Activated CD8-positive, alpha-beta T cell treated with anti-CD3 and anti-CD28 coated beads for 36 hours (primary cell): ENCODE results near the gene GRK3. TPM values are rescaled to one million over a fixed set of nuclear protein-coding genes. Genes with fewer than 3 reads are reported as not detected.

ENCODE experiments used
- ATAC-seq: fragments of 200-7000 bp; cut with Tn5 transposase; one replicate; pipeline ENCODE4 v1.10.0; 2021; ENCODE audit warnings: mild to moderate bottlenecking, moderate library complexity
- CTCF ChIA-PET: fragments of 350-600 bp; sonication (Branson Sonifier 250); formaldehyde crosslinking; loops from one replicate; lab custom pipeline; 2021; ENCODE audit warnings: antibody characterized with exemption; lab: Charles Lee
- POLR2A ChIA-PET: fragments of 350-600 bp; sonication (Branson Sonifier 250); formaldehyde crosslinking; loops from one replicate; lab custom pipeline; 2021; ENCODE audit warnings: antibody characterized with exemption; lab: Charles Lee
- DNase-seq: peaks from one replicate; pipeline ENCODE4 v3.0.0-alpha.2; 2020
- H3K27ac Mint-ChIP-seq: one replicate; pipeline ENCODE4 v1.8.0; 2021; ENCODE audit warnings: mild to moderate bottlenecking, mixed read lengths
- H3K27me3 Mint-ChIP-seq: one replicate; pipeline ENCODE4 v1.8.0; 2021; ENCODE audit warnings: mixed read lengths
- H3K36me3 Mint-ChIP-seq: one replicate; pipeline ENCODE4 v1.8.0; 2021; ENCODE audit warnings: low read depth, mixed read lengths
- H3K4me1 Mint-ChIP-seq: one replicate; pipeline ENCODE4 v1.8.0; 2021; ENCODE audit warnings: low read depth, mixed read lengths
- H3K4me3 Mint-ChIP-seq: one replicate; pipeline ENCODE4 v1.8.0; 2021; ENCODE audit warnings: mild to moderate bottlenecking, moderate library complexity, mixed read lengths
- H3K9me3 Mint-ChIP-seq: one replicate; pipeline ENCODE4 v1.8.0; 2021; ENCODE audit warnings: mixed read lengths
- intact Hi-C: fragments of 100-400 bp; cut with micrococcal nuclease; formaldehyde crosslinking; loops from one replicate; pipeline ENCODE4 v1.10.0; 2022
- total RNA-seq, 2 experiments: library from RNA; stranded (reverse); gene quantifications; one replicate each; pipeline ENCODE4 v1.2.3, GENCODE V29; 2021
- TF ChIP-seq, protein P1 (sequence below): fragments of 200-600 bp; IDR thresholded peaks from one replicate; pipeline ENCODE4 v1.8.0; 2022; ENCODE audit warnings: antibody characterized with exemption, mild to moderate bottlenecking

The GRK3 gene
- total RNA-seq, 2 experiments from 2014 or later: 26.3 to 26.7 TPM

GRCh38 chr22:25669253-25670069 lies 105.0 kb downstream of the GRK3 start:
- H3K27me3 Mint-ChIP-seq: no peaks in the 10 kb centered on the region
- no peaks in the 10 kb centered on the region for H3K9me3 Mint-ChIP-seq
- CTCF ChIA-PET: interaction anchor here (1.5 kb wide), 2 partner anchors 14 to 103 kb away, joined by 3 read pairs; no protein-coding TSS in a partner anchor
- no peak for ATAC-seq
- peaks cover 3% of the 10 kb centered on the region for H3K4me1 Mint-ChIP-seq
- DNase-seq: no peak
- no peak overlapping the region for H3K4me3 Mint-ChIP-seq
- POLR2A ChIA-PET: no interaction called here
- H3K27ac Mint-ChIP-seq: no peak overlapping the region
- H3K36me3 Mint-ChIP-seq: peaks cover 6% of the 10 kb centered on the region
- intact Hi-C loops: no loop called here
- TF ChIP-seq, protein P1, sequence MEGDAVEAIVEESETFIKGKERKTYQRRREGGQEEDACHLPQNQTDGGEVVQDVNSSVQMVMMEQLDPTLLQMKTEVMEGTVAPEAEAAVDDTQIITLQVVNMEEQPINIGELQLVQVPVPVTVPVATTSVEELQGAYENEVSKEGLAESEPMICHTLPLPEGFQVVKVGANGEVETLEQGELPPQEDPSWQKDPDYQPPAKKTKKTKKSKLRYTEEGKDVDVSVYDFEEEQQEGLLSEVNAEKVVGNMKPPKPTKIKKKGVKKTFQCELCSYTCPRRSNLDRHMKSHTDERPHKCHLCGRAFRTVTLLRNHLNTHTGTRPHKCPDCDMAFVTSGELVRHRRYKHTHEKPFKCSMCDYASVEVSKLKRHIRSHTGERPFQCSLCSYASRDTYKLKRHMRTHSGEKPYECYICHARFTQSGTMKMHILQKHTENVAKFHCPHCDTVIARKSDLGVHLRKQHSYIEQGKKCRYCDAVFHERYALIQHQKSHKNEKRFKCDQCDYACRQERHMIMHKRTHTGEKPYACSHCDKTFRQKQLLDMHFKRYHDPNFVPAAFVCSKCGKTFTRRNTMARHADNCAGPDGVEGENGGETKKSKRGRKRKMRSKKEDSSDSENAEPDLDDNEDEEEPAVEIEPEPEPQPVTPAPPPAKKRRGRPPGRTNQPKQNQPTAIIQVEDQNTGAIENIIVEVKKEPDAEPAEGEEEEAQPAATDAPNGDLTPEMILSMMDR: no peak

- intact Hi-C loops: no loop called here
- no peak for ATAC-seq
- Mint-ChIP-seq H3K4me3 (no peak overlapping the region), H3K4me1 (peaks cover 3% of the 10 kb centered on the region), H3K9me3 (no peaks in the 10 kb centered on the region), H3K36me3 (peaks cover 6% of the 10 kb centered on the region), H3K27ac (no peak overlapping the region), H3K27me3 (no peaks in the 10 kb centered on the region)
- ChIA-PET CTCF (interaction anchor here (0.6 to 1.5 kb wide), 3 partner anchors 15 to 102 kb away, joined by 3 read pairs; no protein-coding TSS in a partner anchor), POLR2A (interaction anchor here (0.7 kb wide), 1 partner anchor 94 kb away, joined by 3 read pairs; no protein-coding TSS in a partner anchor)
- TF ChIP-seq, protein P1: no peak
- no peak for DNase-seq
Observed at GRCh38 chr22:25670070-25670461, 105.6 kb downstream of the GRK3 start.

DNA sequence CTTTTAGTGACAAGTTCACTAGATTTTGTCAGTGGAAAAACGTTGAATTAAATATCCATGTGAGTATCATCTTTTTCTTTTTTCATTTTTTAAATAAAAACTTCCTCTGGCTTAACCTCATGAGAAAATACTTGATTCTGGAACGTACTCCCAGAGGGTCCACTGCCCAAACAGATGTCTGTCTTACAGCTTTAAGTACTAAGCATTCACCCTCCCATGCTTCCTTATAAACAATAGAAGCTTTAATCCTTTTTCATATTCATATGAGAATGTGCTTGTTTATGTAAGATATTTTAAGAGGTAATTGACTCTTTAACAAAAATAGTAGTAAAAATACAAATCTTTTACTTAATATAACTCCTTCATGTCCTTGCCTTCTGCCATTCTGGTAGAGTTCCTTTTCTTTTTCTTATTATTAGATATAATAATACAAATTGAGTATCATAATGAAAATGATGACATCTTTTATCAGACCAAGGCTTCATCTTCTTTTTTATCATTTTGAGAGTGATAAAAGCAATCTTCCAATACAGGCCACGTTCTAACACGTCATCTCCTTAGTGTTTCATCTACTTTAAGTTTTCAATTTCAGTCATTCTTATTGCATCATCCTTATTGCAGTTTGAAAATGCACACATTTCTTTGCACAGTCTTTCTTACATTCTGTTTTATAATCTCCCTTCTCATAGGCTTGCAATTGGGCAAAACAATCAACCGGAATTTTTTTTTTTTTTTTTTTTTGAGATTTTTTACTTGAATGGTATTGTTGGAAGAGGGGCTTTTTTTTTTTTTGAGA lies 108.0 kb downstream of the GRK3 start:
- no peaks in the 10 kb centered on the region for H3K9me3 Mint-ChIP-seq
- DNase-seq (no peak), ATAC-seq (peak; percentile 53)
- TF ChIP-seq, protein P1: no peak
- no peaks in the 10 kb centered on the region for H3K27me3 Mint-ChIP-seq
- H3K27ac Mint-ChIP-seq: peak overlapping the region; percentile 35
- H3K4me1 Mint-ChIP-seq: peaks cover 3% of the 10 kb centered on the region
- intact Hi-C loops: no loop called here
- CTCF ChIA-PET: interaction anchor here (1.1 kb wide), 1 partner anchor 390 kb away, joined by 3 read pairs; no protein-coding TSS in a partner anchor
- POLR2A ChIA-PET: interaction anchor here (0.7 kb wide), 1 partner anchor 758 kb away, joined by 3 read pairs; no protein-coding TSS in a partner anchor
- peaks cover 6% of the 10 kb centered on the region for H3K36me3 Mint-ChIP-seq
- no peak overlapping the region for H3K4me3 Mint-ChIP-seq

- no peaks in the 10 kb centered on the region for H3K27me3 Mint-ChIP-seq
- TF ChIP-seq, protein P1: no peak
- DNase-seq: no peak
- ChIA-PET CTCF (no interaction called here), POLR2A (no interaction called here)
- no peaks in the 10 kb centered on the region for H3K9me3 Mint-ChIP-seq
- peaks cover 6% of the 10 kb centered on the region for H3K36me3 Mint-ChIP-seq
- peaks cover 3% of the 10 kb centered on the region for H3K4me1 Mint-ChIP-seq
- intact Hi-C loops: no loop called here
- no peak overlapping the region for H3K4me3 Mint-ChIP-seq
- ATAC-seq: no peak
- peak overlapping the region; percentile 34 for H3K27ac Mint-ChIP-seq
Observed at GRCh38 chr22:25673713-25674112, 109.2 kb downstream of the GRK3 start.
